Putamen (tissue), 1 donor: ENCODE results near the gene ZNF507.
A peak's percentile ranks its signal among the peaks of the same experiment; 100 is the strongest.

Source experiments
- DNase-seq: peaks from one replicate; pipeline ENCODE4 v3.0.0-alpha.2; 2016; ENCODE audit warnings: low spot score

The ZNF507 gene

DNA sequence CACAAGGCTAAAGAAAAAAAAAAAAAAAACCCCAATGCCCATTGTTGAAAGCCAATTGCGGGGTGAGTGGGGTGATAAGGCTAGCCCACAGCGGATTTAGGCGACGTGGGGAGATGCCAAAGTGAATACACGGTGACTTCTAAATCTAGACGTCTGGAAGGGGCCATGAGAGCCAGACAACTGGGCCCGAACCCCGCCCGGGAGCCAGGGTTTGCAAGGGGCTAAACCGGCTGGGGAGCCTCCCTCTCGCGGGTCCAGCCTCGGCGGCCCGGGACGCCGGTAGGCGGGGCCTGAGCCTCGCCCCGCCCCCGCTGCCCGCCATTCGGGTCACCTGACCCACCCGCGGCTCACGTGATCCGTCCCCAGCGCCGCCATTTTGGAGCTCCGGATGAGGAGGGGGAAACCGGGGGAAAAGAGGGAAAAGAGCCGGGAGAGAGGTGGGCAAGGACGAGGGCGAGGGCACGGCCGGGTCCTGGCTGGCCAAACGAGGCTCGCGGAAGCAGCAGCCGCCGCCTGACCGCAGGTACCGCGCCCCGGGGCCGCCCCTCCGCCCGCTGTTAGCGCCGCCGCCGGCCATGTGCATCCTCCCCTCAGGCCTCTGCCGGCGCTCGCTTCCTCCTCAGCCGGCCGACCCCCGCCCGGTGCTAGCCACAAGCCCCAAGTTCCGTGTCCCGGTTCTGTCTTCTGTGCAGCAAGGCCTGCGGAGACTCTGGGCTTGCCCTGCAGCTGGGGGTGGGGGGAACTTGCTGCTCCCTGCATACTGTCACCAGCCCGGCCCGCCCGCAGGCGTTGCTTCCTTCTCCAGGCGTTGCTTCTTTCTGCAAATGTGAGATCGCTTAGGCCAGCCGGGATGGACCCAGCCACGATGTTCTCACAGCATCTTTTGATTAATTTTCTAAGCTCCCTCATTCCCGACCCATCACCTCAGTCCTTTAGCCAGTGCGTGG lies at the start of gene ZNF507:
Gene ZNF507 (plus strand): TSS at position 350 of the 947 bp plus-strand sequence. CDS start 7,221 bp downstream, outside the sequence.
- peak; percentile 78 for DNase-seq

DNA sequence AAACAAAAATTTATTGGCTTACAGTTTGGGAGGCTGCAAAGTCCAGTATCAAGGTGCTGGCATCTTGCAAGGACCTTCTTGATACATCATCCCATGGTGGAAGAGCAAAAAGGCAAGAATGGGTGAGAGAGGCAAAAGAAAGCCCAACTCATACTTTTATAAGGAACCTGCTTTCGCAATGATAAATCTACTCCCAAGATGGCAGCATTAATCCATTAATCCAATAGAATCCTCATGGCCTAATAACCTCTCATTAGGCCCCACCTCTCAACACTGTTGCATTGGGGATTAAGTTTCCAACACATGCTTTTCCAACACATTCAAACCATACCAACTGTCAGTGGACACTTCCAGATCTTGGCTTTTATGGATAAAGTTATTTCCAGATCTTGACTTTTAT lies 48.7 kb upstream of the ZNF507 start:
- DNase-seq: no peak

- no peak for DNase-seq
Measured at GRCh38 chr19:32302778-32303177, 42.6 kb upstream of the ZNF507 start.

DNA sequence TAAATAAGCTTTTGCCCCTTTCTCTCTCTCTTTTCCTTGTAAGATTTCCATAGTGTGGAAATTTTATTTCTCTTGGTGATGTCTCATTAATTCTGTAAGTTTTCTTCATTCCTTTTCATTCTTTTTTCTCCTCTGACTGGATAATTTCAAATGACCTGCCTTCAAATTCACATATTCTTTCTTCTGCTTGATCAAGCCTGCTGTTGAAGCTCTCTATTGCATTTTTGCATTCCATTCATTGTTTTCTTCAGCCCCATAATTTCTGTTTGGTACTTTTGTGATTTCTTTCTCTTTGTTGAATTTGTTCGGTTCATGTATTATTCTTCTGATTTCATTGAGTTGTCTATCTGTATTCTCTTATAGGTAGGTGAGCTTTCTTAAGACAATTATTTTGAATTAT lies 42.2 kb upstream of the ZNF507 start:
- DNase-seq: no peak

DNA sequence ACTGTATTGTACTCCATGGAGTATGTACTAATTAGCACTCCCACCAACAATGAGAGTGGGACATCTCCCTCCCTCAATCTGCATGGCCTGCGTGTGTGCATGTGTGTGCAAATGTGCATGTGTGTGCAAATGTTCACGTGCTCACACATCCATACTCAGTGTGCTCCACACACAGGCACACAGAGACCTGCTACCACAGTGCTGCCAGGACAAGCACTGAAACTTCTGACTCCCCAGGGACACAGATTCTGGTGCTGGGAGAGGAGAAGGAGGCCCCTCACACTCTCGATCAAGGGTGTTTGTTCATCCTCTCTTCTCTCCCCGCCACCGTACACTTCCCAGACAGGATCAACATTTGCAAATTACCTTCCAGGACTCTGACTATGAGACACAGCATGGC lies 37.8 kb upstream of the ZNF507 start:
- no peak for DNase-seq

GRCh38 chr19:32308431-32309077 lies 36.9 kb upstream of the ZNF507 start:
- DNase-seq: no peak

GRCh38 chr19:32309711-32310390 lies 35.6 kb upstream of the ZNF507 start:
- DNase-seq: no peak

DNA sequence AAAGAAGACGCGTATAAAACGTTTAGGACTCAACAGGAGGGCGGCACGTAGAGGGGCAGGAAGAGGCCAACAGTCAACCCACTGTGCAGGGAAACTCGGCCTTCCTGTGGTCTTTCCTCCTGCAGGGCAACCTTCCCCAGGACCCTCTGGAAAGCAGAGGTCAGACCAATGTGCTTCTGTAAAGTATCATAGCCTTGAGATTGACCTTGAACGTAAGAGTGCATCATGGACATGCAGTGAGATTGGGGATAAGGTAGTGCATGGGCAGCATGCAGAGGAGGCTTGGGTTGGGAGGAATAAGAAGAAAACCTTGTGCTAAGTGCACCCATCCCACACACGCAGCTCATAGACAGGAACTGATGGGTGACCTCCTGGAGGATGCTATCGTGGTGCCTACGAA lies 34.0 kb upstream of the ZNF507 start:
- DNase-seq: no peak

GRCh38 chr19:32313569-32314265 lies 31.7 kb upstream of the ZNF507 start:
- no peak for DNase-seq

- no peak for DNase-seq
Measured at GRCh38 chr19:32316034-32316433, 29.4 kb upstream of the ZNF507 start.

DNA sequence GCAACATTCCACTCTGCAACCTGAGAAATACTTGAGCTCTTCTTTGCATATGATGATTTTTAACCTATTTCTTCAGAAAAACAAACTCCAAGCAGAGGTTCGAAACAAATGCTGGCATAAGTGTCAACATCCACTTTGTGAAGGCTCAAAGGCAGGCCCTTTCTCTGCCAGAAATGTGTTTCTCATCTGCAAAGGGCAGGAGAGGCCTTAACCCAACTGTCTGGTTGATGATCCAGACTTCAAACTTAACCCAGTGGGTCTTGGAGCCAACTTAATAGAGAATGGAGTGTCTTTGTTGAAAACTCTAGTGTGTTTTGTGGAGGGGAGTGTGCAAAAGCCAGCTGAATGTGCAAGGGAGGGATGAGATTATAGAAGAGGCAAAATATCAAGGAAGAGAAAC lies 28.3 kb upstream of the ZNF507 start:
- no peak for DNase-seq

DNA sequence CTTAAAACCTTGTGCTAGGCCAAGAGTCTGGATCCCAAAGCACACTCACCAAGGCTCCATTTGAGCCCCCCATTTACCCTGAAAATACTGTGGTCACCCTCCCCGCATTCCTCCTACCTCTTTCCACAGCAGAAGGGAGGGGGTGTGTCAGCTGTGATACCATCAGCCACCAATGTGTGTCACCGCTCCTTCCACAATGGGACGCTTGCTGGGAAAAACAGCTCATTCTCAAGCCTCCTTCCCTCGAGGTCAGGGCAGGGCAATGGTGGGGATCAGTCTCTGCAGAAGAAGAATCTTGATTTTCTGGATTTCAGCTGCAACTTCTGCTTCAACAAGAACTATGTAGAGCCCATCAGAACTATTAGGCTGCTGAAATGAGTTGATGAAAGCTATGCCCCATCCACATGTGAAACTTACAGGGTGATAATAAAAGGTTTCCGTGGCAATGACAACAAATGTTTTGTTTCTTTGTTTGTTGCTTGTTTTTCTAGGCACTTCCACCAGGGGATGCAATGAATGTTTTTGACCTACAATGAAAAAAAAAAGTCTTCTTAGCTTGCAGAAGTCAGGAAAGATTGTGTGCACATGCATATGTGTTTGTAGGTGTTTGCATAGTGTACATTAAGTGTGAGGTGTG lies 26.4 kb upstream of the ZNF507 start:
- DNase-seq: no peak

DNA sequence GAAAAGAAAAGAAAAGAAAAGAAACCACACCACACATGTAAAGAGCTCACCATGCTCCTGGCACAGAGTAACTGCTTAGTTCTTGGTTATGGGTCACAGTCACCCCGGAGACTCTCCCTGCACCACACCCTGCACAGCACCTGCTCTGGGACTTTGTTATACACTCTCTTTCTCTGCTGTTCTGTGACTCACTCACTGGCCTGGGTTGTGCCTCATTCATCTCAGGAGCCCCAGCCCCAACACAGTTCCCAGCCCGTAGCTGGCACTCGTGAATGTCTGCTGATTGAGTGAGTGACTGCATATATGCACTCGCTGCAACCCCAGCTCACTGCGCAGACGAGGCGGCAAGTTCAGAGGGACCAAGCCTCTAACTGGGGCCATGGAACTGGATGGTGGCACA lies 22.9 kb upstream of the ZNF507 start:
- DNase-seq: no peak

GRCh38 chr19:32324631-32325285 lies 20.7 kb upstream of the ZNF507 start:
- no peak for DNase-seq

GRCh38 chr19:32330213-32330857 lies 15.1 kb upstream of the ZNF507 start:
- no peak for DNase-seq

- DNase-seq: no peak
Measured at GRCh38 chr19:32333227-32333626, 12.2 kb upstream of the ZNF507 start.

DNA sequence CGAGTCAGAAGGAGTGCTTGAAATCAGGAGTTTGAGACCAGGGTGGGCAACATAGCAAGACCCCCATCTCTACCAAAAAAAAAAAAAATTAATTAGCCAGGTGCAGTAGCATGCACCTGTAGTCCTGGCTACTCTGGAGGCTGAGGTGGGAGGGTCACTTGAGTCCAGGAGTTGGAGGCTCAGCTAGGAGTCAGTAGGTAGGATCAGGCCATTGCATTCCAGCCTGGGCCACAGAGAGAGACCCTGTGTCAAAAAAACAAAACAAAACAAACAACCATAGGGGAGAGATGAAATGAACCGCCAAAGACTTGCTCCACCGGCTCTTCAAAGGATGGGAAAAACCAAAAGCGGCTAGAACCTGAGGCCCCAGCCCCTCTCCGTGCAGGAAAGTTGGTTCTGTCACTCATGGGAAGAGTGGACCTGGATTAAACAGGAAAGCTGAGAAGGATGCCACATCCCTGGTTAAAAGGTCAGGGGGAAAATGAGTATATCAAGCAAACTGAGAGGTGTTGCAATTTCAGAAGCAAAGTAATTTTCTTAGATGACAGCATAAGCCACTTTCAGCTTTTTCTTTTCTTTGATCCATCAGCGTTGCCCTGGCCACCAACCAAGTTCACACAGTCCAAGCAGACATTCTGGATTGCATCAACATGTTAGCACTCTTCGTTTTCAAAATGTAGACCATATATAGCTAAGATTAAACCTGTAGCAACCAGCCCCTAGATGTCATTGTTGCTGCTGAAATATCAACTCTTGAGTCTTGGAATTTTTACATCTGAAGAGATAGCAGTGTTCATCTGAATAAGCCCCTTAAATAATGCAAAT lies 8.9 kb upstream of the ZNF507 start:
- no peak for DNase-seq

- DNase-seq: no peak
Measured at GRCh38 chr19:32337084-32337808, 8.2 kb upstream of the ZNF507 start.

- DNase-seq: no peak
Measured at GRCh38 chr19:32339423-32339822, 6.0 kb upstream of the ZNF507 start.
